Measurements from ENCODE around the gene AGRN.

DNA sequence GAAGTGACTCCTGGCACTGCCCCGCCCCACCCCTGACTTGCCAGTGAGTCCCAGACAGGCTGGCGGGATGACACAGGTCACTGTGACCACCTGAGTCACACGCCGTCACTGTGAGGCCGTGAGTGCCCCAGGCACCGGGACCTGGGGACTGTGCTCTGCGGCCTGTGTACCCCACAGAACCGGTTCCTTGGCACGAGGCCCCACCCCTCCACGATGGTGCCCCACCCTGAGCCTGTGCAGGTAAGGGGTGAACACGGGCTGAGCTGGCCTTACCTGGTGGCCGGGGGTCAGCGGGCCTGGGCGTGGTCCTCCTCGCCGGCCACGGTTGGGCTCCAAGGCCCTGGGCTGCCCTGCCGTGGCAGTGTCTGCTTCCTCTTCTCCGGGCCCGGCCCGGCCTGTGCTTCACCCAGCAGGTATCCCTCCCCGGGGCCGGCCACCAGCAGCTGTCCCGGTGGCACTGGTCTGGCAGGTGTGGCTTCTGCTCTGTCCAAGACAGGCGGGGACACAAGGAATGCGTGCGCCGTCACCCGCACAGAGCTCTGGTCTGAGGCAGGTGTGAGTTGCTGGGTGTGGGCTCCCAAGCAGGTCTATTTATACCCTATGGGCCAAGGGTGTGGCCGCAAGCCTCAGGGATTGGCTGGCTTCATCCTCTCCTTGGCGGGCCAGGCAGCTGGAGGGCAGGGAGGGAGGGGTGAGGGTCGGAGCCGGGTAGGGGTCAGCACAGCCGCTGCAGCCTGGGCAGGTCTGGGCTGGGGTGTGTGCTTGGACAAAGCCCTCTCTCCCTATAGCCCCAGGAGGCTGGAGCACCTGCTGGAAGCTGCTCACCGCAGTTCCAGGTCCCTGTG lies 54.0 kb downstream of the AGRN start, which contains the start of gene RNF223:
- TF ChIP-seq FOXA1 (IDR thresholded peaks at IDR 0.05), result no peak
- no peak for TF ChIP-seq SUZ12 (IDR thresholded peaks at IDR 0.05)
